22Rv1 (cell line): ENCODE measurements around the gene TRIM52.

Experiments used
- H3K27ac ChIP-seq: fragments of 450-650 bp; 2 replicates; pipeline ENCODE4 v1.5.1; 2017
- CTCF ChIP-seq: fragments of 450-650 bp; IDR thresholded peaks from 2 replicates; pipeline ENCODE4 v1.5.1; 2017; ENCODE audit warnings: mild to moderate bottlenecking
- ZFX ChIP-seq: fragments of 450-650 bp; IDR thresholded peaks from 2 replicates; pipeline ENCODE4 v1.6.1; 2017; ENCODE audit warnings: antibody characterized with exemption, borderline replicate concordance

TRIM52 gene

DNA sequence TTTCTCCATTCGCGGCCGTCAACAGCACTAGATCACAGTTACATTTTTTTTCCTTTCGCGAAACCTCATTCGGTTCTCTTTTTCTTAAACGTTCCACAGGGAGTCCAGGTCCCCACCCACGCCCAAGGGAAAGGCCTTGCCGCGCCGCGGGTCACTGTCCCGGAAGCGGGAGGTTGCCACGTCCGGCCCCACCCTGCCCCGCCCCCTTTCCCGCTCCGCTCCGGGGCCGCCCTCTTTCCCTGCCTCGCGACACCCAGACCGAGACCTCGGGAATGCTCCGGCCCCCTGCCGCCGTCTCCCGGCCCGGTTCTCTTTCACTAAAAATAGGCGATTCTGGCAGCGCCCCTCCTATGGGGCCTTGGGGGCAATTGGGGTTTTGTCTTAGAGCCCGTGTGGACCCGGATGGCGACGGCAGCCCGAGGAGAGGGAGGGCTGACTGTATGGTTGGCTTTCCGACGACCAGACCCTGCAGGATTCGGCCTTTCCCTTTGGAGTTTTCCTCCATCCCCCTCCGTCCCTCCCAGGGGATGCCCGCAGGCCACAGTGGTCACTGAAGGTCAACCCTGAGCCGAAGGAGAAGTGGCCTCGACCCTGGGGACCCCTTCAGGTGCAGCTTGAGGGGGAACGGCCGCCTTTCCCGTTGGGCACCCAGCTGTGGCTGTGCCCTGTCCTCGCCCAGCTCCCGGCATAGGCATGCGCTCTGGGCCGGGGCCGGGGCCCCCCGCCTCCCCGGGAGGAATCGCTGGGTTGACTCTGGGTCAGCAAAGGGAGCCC is 14.5 kb downstream of the TRIM52 start:
- no peak for TF ChIP-seq CTCF
- TF ChIP-seq ZFX = no peak
- H3K27ac ChIP-seq = peak overlapping the region; percentile 97

DNA sequence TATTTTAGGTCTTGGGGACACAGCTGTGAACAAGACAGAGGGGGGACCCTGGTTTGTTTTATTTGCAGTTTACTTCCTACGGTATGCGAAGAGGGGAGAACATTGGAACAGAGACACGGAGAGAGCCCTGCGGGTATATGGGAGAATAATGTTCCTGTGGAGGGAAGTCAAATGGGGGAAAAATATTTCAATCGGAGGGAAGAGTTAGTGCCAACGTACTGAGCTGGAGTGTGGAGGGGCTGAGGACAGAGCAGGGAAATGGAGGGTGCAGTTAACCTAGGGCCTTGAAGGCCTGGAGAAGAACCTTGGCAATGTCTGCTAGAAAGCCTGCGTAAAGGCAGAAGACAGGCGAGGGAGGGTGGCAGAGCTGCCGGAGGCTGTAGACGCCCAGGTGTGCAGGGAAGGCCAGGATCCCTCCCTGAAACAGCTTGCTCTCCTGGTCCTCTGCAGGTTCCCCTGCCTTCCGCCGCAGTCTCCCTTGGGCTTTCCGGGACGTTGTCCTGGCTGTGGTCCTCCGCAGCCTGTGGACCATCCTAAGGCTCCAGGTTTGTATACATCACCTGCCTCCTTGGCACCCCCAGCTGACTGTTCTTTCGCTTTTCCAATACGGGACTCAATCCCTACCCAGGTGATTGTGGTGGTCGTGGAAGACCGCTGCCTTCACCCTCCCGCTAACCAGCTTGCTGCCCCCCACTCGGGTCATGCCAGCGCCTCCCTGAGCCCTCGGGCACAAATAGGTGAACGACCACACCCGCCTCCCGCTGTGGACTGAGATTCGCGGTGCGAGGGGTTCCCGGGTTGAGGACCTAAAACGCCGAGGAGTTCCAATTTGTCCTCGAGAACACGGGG is 15.3 kb downstream of the TRIM52 start:
- TF ChIP-seq ZFX = no peak
- TF ChIP-seq CTCF = no peak
- H3K27ac ChIP-seq = peak overlapping the region; percentile 97

DNA sequence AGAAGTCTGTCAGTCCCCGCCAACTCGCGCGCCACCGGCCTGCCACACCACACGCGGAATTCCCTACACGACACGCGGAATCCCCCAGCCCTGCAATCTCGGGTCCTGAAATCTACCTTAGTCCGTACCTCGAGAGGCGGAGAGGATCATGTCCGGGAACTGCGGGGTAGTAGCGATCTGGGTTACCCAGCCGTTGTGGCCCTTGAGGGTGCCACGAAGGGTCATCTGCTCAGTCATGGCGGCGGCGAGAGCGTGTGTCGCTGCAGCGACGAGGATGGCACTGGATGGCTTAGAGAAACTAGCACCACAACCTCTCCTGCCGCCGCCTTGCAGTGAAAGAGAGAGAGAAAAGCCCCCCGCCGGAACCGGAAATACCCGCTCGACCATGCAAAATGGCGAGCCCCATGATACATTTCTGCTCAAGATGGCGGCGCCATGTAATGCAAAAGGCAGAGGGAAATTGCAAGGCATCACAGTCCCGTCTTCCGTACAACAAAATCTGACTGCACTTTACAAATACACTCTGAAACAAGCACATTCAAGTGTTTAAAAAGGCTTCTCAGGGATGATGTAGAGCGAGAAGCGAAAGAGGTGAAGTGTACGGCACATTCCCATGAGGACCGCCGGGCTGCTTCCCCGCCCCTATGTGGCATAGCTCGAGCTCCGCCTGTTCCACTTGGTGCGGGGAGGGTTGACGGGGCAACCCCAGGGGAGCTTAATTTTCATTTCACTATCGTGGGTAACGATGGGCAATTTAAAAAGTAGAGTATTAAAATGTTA is 17.2 kb downstream of the TRIM52 start, which contains the start of gene RACK1:
Gene RACK1 (minus strand): TSS at position 343 of the 780 bp plus-strand sequence. CDS start 106 bp downstream, at position 237.
- TF ChIP-seq CTCF = no peak
- no peak for TF ChIP-seq ZFX
- peak within 1 kb of the TSS; percentile 97 for H3K27ac ChIP-seq

- H3K27ac ChIP-seq = peak overlapping the region; percentile 97
- TF ChIP-seq CTCF (no peak), ZFX (no peak)
These were observed 17.9 kb downstream of the TRIM52 start for GRCh38 chr5:181243018-181243563.

- TF ChIP-seq CTCF (no peak), ZFX (no peak)
- peak overlapping the region; percentile 97 for H3K27ac ChIP-seq
These were observed 18.9 kb downstream of the TRIM52 start for GRCh38 chr5:181242031-181242451.

- peak overlapping the region; percentile 97 for H3K27ac ChIP-seq
- TF ChIP-seq CTCF (no peak), ZFX (no peak)
These were observed 19.5 kb downstream of the TRIM52 start for GRCh38 chr5:181241393-181241975.
